ENCODE measurements around the gene KCND3. TPM values are rescaled to one million over a fixed set of nuclear protein-coding genes. Genes with fewer than 3 reads are reported as not detected.

The KCND3 gene
- total and polyA plus RNA-seq, 2 donors (not counting 3 experiments of a cell fraction or from before 2014, with no cell fraction given) = 0.03 TPM; not detected in 1

DNA sequence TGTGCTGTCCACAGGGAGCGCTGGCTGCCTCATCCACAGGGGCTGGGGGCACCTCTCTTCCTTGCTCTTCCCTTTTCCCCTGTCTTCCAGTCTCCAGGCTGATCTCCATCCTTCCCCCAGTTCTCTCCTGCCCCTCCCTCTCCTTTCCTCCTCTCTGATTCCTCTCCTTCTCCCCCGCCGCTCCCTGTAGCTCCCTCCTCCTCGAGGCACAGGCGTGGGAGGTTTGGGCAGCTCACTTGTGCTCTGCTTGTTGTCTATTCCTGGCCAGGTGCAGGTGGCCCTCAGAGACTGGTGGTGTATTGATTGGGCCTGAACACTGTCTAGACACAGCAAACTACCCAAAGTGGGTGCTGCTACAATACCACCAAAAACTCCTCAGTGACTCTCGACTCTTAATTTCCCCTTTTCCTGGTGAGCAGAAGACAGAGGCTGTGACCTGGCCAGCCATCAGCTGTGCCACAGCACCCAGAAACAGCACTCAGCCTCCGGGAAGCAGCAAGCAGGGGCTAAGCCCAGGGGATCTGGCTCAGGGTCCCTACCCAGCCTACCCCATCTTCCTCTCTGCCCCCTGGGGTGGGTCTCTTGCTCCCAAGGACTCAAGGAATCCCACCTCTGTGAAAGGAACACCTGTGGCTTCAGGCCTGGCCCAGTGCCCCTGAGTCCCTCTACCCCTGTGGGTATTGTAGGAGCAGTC, 140.5 kb downstream of the KCND3 start:
- no peaks in the 10 kb centered on the region for H3K27me3 ChIP-seq (ENCODE audit: control insufficient read depth in 2 of 2, insufficient read depth in 2 of 2, low read length in 2 of 2)
- POLR2A ChIA-PET = no interaction called here
- H3K27ac ChIP-seq (ENCODE audit: insufficient read depth, low read depth, low read length) = no peak overlapping the region
- no peaks in the 10 kb centered on the region for H3K9me1 ChIP-seq (replicated peaks; ENCODE audit: control insufficient read depth, extremely low read depth, insufficient read depth, low read length)
- TF ChIP-seq JUN (IDR thresholded peaks at IDR 0.05; ENCODE audit: borderline replicate concordance, insufficient read depth, insufficient read length, low read depth) (no peak), POLR2A (IDR thresholded peaks at IDR 0.05; ENCODE audit: low read depth, low read length) (no peak), MYC (IDR thresholded peaks at IDR 0.05; ENCODE audit: low read depth, low read length) (no peak), GATA2 (IDR thresholded peaks at IDR 0.05; ENCODE audit: insufficient read depth, insufficient read length, low read depth, low read length) (no peak), EZH2 (IDR thresholded peaks at IDR 0.05; ENCODE audit: borderline replicate concordance, low read depth, low read length, severe bottlenecking) (no peak), POLR2AphosphoS5 (IDR thresholded peaks at IDR 0.05; ENCODE audit: insufficient read depth, low read depth, low read length) (no peak), FOS (IDR thresholded peaks at IDR 0.05; ENCODE audit: borderline replicate concordance, insufficient read depth, low read length) (no peak)
- TF ChIP-seq, protein P1, sequence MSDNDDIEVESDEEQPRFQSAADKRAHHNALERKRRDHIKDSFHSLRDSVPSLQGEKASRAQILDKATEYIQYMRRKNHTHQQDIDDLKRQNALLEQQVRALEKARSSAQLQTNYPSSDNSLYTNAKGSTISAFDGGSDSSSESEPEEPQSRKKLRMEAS (IDR thresholded peaks at IDR 0.05; ENCODE audit: insufficient read depth, insufficient read length) = no peak
- TF ChIP-seq, protein P2, sequence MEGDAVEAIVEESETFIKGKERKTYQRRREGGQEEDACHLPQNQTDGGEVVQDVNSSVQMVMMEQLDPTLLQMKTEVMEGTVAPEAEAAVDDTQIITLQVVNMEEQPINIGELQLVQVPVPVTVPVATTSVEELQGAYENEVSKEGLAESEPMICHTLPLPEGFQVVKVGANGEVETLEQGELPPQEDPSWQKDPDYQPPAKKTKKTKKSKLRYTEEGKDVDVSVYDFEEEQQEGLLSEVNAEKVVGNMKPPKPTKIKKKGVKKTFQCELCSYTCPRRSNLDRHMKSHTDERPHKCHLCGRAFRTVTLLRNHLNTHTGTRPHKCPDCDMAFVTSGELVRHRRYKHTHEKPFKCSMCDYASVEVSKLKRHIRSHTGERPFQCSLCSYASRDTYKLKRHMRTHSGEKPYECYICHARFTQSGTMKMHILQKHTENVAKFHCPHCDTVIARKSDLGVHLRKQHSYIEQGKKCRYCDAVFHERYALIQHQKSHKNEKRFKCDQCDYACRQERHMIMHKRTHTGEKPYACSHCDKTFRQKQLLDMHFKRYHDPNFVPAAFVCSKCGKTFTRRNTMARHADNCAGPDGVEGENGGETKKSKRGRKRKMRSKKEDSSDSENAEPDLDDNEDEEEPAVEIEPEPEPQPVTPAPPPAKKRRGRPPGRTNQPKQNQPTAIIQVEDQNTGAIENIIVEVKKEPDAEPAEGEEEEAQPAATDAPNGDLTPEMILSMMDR (IDR thresholded peaks at IDR 0.05; ENCODE audit: extremely low read depth in 1 of 2, insufficient read depth in 1 of 2, low read depth in 1 of 2, low read length in 2 of 2) = no peak
- CTCF ChIA-PET = no interaction called here
- H3K4me2 ChIP-seq (ENCODE audit: insufficient read depth, low read length) = no peak overlapping the region
- H3K9ac ChIP-seq (replicated peaks; ENCODE audit: extremely low read depth, insufficient read depth, low read length) = no peak overlapping the region
- FAIRE-seq (no peak), DNase-seq (ENCODE audit: low read depth, low spot score) (no peak)
- intact Hi-C loops (cut with micrococcal nuclease) = no loop called here
- no peak overlapping the region for H2AFZ ChIP-seq (ENCODE audit: low read depth, low read length)
- no peaks in the 10 kb centered on the region for H3K36me3 ChIP-seq (ENCODE audit: control insufficient read depth in 2 of 2, extremely low read depth in 1 of 2, insufficient read depth in 2 of 2, low read length in 2 of 2)
- no peak overlapping the region for H3K4me3 ChIP-seq (replicated peaks in 1 of 3; ENCODE audit: insufficient read depth in 1 of 3, low read depth in 1 of 3, low read length in 3 of 3)
- H3K9me3 ChIP-seq (replicated peaks; ENCODE audit: control insufficient read depth, insufficient read depth, low read length) = no peaks in the 10 kb centered on the region
- BruUV-seq (replicated peaks) = no TSS peak
- H3K79me2 ChIP-seq (ENCODE audit: control insufficient read depth, insufficient read depth, low read length) = no peaks in the 10 kb centered on the region
- dilution Hi-C loops (cut with MboI; ENCODE audit: extremely low pct_ligation_motif_present, low sequenced_read_pairs) = no loop called here
- H4K20me1 ChIP-seq (replicated peaks; ENCODE audit: control insufficient read depth, extremely low read depth, insufficient read depth, low read length) = no peaks in the 10 kb centered on the region
- H3K4me1 ChIP-seq (ENCODE audit: control insufficient read depth, extremely low read depth, insufficient read depth, low read length) = no peaks in the 10 kb centered on the region

Measured in endothelial cell of umbilical vein (primary cell).